IPS-18a (cell line): ENCODE data around the gene MACO1.
"Not testable (repeated sequence)": the region's sequence is repeated elsewhere in the genome, so short reads cannot be mapped to it uniquely, and the experiment has no call there.

ENCODE experiments used
- H3K27ac ChIP-seq: one replicate; pipeline ENCODE4 v1.5.1; 2013; ENCODE audit warnings: low read length
- H3K27me3 ChIP-seq: one replicate; pipeline ENCODE4 v1.6.1; 2013; ENCODE audit warnings: mild to moderate bottlenecking, low read length; ENCODE audit not compliant: control insufficient read depth, insufficient read depth
- H3K36me3 ChIP-seq: one replicate; pipeline ENCODE4 v1.6.1; 2013; ENCODE audit warnings: low read depth, low read length; ENCODE audit not compliant: control insufficient read depth
- H3K4me1 ChIP-seq: one replicate; pipeline ENCODE4 v1.6.1; 2013; ENCODE audit warnings: low read depth, low read length; ENCODE audit not compliant: control insufficient read depth
- H3K4me3 ChIP-seq: one replicate; pipeline ENCODE4 v1.5.1; 2013; ENCODE audit warnings: low read length
- H3K9ac ChIP-seq: one replicate; pipeline ENCODE4 v1.6.1; 2013; ENCODE audit warnings: mild to moderate bottlenecking, low read length, moderate library complexity
- H3K9me3 ChIP-seq: one replicate; pipeline ENCODE4 v1.6.1; 2013; ENCODE audit warnings: low read depth, low read length; ENCODE audit not compliant: control insufficient read depth

Gene MACO1

DNA sequence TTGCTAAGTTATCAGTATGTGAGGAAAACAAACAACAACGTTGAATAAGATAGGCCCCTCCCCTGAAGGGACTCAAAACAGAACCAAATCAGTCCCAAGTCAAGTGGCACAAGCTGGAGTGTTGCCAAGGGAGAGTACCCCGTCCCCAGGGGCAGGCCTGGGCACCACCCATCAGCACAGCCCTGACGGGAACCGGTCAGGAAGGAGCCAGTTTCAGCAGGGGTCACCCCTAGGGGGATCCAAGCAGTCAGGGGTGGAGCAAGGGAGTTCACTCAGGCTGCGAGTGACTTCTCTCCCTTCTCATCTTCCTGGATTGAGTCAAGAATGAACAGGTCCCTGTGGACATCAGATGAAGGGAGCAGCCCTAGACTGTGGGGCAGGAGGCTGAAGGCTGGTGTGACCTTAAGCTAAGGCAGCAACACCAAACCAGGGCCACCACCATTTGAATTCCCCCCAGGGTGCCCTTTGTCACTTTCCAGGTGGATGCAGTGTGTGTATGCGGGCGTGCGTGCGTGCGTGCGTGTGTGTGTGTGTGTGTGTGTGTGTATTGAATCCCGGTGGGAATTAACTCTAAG, 24.9 kb upstream of the MACO1 start:
- not testable (repeated sequence) for H3K9ac ChIP-seq, H3K36me3 ChIP-seq, H3K27me3 ChIP-seq, H3K4me1 ChIP-seq, H3K9me3 ChIP-seq, H3K27ac ChIP-seq, H3K4me3 ChIP-seq

DNA sequence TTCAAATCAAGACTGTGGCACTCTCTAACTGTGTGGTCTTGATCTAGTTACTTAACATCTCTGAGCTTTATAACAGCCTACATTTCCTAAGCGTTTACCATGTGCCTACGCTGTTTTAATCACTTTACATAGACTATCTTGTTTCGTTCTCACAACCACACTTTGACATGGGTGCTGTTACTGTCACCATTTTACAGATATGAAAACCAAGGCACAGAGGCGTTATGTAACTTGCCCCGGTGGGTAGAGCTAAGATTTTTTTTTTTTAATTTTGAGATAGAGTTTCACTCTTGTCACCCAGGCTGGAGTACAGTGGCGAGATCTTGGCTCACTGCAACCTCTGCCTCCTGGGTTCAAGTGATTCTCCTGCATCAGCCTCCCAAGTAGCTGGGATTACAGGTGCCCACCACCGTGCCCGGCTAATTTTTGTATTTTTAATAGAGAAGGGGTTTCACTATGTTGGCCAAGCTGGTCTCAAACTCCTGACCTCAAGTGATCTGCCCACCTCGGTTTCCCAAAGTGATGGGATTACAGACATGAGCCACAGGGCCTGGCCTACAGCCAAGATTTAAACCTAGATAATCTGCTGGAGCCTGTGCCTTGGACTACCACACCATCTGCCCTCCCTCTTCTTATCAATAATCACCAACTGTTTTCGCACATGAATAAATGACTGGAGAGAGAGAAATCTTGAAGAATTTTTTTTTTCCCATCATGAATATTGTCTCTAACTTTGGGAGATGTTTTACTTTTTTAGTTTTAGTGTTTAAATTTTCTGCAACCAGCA, 20.9 kb upstream of the MACO1 start:
- H3K27me3 ChIP-seq, H3K9ac ChIP-seq, H3K4me1 ChIP-seq, H3K27ac ChIP-seq, H3K9me3 ChIP-seq, H3K36me3 ChIP-seq, H3K4me3 ChIP-seq: not testable (repeated sequence)

DNA sequence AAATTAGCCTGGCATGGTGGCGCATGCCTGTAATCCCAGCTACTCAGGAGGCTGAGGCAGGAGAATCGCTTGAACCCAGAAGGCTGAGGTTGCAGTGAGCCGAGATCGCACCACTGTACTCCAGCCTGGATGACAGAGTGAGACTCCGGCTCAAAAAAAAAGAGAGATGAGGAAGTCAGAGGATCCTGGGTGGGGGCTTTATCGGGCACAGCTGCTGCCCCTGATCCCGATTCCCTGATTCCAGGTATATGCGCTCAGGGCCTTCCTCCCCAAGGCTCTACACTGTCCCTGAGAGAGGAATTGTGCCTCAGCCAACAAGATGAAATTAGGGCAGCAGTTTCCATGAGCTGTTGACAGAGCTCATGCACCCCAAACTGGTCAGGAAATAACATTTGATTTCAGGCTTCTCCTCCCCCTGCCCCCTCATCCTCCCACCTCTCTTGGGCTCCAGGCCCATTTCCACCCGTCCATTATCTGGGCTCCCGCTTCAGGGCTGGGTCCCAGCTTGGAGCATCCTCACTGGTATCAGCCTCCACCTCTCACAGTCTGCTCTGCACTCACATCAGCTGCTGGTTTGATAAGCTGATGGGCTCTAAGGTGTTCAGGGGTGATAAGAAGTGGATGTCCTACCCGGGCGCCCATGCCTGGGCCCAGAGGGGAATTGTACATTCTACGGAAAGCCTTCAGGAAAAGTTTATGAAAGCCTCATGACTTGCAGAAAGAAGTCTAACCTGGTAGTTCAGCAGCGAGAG, 17.6 kb upstream of the MACO1 start:
- H3K27me3 ChIP-seq, H3K4me3 ChIP-seq, H3K9me3 ChIP-seq, H3K9ac ChIP-seq, H3K4me1 ChIP-seq, H3K36me3 ChIP-seq, H3K27ac ChIP-seq: not testable (repeated sequence)

DNA sequence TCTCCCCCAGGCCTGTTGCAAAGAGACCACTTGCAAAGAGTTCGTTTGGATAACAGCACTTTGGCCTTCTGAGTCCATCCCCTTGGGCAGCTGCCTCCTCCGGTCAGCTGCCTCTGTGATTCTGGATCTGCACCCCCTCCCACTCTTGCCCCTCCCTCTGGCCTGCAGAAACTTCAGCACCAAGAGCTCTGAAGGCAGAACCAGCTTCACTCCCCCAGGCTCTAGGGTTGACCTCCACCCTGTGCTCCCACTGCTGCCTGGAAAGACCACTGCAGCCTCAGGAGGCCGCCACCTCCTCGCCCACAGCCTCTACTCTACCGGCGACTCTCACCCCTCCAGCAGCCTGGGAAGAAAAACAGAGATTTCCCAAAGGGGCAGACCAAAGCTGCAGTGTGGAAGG, 16.5 kb upstream of the MACO1 start:
- not testable (repeated sequence) for H3K9ac ChIP-seq, H3K27me3 ChIP-seq, H3K9me3 ChIP-seq, H3K4me3 ChIP-seq, H3K36me3 ChIP-seq, H3K4me1 ChIP-seq, H3K27ac ChIP-seq

DNA sequence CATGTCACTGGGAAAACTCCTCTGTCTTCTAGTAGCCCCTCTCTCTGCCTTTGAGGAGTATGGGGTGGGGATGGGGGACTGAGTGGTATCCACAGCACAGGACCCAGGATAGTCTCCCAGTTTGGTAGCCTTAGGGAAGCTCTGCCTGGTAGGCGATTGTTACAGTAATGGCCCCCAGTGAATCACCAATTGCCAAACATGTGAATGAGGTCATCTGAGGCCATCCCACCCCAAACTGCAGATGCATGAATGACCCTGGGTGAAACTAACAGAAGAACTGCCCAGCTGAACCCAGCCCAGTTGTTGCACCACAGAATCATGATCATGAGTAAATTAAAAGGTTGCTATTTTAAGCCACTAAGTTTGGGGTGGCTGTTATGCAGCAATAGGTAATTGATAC, 16.1 kb upstream of the MACO1 start:
- not testable (repeated sequence) for H3K27ac ChIP-seq, H3K27me3 ChIP-seq, H3K36me3 ChIP-seq, H3K4me3 ChIP-seq, H3K9ac ChIP-seq, H3K4me1 ChIP-seq, H3K9me3 ChIP-seq

DNA sequence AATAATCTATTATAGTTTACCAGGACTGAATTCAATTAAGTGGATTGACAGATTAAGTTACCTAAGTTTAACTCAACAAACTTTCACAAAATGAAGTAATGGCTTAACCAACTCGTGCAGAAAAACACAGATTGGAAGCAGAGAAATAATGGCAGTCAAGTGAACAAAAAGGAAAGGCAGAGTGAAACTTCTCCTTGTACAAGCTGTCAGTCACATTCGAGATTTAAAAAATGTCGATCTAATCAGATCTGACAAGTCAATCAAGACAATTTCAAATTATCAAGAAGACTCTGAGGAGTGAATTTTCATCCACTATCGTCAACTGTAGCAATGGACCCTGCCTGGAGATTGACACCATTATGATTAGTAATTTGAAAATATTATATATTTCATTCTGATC, 13.4 kb upstream of the MACO1 start:
- not testable (repeated sequence) for H3K9ac ChIP-seq, H3K9me3 ChIP-seq, H3K4me3 ChIP-seq, H3K4me1 ChIP-seq, H3K36me3 ChIP-seq, H3K27me3 ChIP-seq, H3K27ac ChIP-seq

DNA sequence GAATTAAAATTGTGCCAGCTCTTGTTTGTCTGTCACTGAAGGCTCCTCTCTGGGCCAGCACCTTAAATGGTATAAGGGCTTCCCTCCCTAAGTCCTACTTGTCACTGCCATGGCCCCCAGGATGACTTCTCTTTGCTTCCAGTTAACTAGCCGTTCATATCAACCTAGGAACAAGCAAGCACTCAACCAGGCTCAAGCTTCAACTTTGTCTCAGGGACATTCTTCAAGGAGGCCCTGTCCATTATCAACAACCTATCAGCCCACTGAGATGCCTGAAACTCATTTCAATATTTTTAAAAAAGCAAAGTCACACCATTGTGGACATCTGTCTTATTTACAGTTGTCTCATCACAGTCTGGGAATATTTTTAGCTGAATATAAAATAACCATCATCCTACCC, 11.4 kb upstream of the MACO1 start:
- not testable (repeated sequence) for H3K9me3 ChIP-seq, H3K4me1 ChIP-seq, H3K27me3 ChIP-seq, H3K4me3 ChIP-seq, H3K27ac ChIP-seq, H3K9ac ChIP-seq, H3K36me3 ChIP-seq

DNA sequence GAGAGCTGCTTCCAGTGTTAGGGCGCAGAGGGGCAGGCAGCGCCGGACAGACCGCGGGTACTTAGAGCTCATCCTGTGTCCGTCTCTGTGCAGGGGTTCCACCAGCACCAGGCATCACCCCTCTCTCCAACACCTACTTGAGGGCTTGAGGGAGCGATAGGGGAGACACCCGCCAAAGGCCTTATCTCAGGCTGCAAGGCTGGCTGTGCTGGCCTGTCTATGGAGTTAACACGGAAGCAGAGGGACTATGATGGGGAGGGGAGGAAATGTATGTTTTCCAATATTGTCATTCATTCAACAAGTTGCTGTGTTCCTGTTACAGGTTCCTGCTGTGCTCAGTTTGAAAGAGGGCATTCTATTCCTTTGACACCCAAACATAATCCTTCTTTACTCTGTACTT, 10.0 kb upstream of the MACO1 start, which contains the start of gene RHCE:
RHCE (minus strand) TSS at position 111 of the 400 bp plus-strand sequence; CDS start at position 72, 39 bp downstream.
- H3K36me3 ChIP-seq, H3K27ac ChIP-seq, H3K27me3 ChIP-seq, H3K9ac ChIP-seq, H3K4me1 ChIP-seq, H3K9me3 ChIP-seq, H3K4me3 ChIP-seq: not testable (repeated sequence)

DNA sequence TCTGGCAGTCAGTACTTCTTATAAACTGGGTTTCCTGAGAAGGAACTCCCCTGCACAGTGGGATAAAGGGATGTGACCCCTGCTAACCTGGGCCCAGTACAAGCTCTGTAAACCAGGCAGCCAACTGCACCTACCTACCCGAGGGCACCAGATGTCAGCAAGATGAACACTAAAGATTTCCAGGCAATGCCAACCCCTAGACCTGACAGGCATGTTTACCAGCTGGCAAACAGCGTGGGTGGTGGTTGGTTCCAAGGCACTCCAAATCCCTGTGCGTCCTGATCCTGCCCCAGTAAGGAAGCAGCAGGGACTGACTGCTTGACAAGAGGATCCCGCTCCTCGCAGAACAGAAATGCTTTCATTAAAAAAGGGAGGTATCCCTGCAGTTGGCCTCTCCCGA, 7.5 kb upstream of the MACO1 start:
- not testable (repeated sequence) for H3K27me3 ChIP-seq, H3K9ac ChIP-seq

DNA sequence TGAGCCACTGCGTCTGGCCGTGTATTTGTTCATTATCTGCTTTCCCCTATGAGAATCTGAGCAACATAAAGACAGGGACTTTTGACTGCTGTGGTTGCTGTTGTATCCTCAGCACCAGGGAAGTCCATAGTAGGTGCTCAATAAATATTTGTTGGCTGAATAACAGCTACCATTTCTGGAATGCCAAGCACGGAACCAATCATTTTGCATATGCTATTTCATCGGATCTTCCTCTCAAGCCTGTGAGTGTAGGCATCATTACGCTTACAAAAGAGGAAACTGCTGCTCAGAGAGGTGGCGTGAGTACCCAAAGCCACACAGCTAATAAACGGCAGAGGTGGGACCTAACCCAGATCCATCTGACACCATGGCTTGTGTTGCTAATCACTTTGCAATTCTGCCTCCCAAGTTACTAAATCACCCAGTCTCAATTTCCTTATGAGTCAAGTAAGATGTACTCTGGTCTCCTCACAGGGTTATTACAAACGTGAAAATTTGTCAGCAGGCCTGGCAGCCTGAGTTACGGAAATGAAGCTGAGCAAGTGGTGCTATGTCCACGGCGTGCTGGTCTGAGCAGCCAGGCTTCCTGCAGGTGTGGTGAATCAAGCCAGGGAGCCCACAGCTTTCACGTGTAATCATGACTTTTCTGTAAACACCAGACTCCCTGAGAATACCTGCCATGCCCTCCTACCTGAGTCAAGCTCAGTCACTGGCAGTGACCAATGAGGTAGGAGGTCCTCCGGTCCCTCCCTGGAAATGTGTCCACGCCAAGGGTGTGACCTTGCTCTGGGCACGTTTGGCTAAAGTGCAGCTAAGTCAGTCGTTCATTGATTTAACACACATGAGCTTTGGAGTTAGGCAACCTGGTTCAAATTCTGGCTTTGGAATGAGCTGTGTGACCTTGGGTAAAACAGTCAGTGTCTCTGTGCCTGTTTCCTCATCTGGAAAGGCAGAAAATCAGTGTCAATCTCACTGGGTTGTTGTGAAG, 5.3 kb upstream of the MACO1 start:
- Histone ChIP-seq H3K36me3 (no peaks in the 10 kb centered on the region), H3K27me3 (peaks cover 24% of the 10 kb centered on the region), H3K9ac (no peak overlapping the region), H3K4me3 (no peak overlapping the region), H3K9me3 (no peaks in the 10 kb centered on the region), H3K27ac (no peak overlapping the region), H3K4me1 (no peaks in the 10 kb centered on the region)

More for the DNA sequence above, 7.5 kb upstream of the MACO1 start:
- not testable (repeated sequence) for H3K4me3 ChIP-seq, H3K4me1 ChIP-seq, H3K36me3 ChIP-seq, H3K27ac ChIP-seq, H3K9me3 ChIP-seq

DNA sequence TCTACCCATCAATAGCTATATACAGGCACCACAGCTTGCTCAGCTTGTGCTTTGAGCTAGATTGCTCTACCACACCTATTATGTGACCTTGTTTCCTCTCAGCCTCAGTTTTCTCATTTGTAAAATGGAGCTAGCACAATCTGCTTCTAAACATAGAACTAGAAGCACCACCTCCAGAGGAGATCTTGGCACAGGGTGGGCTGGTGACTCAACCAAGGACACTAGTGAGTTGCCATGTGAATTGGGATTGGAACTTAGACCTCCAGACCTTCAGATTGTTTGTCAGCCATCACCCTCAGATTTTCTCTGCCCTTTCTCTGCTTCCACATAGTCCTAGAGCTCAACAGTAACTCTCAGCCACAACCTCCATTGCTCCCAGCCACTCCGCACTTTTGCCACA, 3.0 kb upstream of the MACO1 start:
- H3K36me3 ChIP-seq = no peaks in the 10 kb centered on the region
- H3K4me1 ChIP-seq = no peaks in the 10 kb centered on the region
- H3K4me3 ChIP-seq = no peak overlapping the region
- H3K27me3 ChIP-seq = peaks cover 24% of the 10 kb centered on the region
- H3K9ac ChIP-seq = no peak overlapping the region
- no peak overlapping the region for H3K27ac ChIP-seq
- H3K9me3 ChIP-seq = no peaks in the 10 kb centered on the region
